ENCODE measurements around the gene CACNA2D3.

CACNA2D3 gene

GRCh38 chr3:54486317-54486716, 364.0 kb downstream of the CACNA2D3 start:
- TF ChIP-seq FOXP2 (optimal IDR thresholded peaks at IDR 0.05; ENCODE audit: borderline replicate concordance, extremely low read depth, extremely low read length, insufficient read depth) (no peak), POLR2AphosphoS5 (IDR thresholded peaks at IDR 0.05; ENCODE audit: low read depth, low read length) (no peak), SIN3A (IDR thresholded peaks at IDR 0.05; ENCODE audit: borderline replicate concordance, insufficient read depth, low read length) (no peak), TAF1 (IDR thresholded peaks at IDR 0.05; ENCODE audit: borderline replicate concordance, insufficient read depth, low read length) (no peak), REST (IDR thresholded peaks at IDR 0.05; ENCODE audit: insufficient read depth in 1 of 2, low read depth in 2 of 2, low read length in 2 of 2) (no peak)

GRCh38 chr3:54488297-54488696, 365.9 kb downstream of the CACNA2D3 start:
- TF ChIP-seq TAF1 (IDR thresholded peaks at IDR 0.05; ENCODE audit: borderline replicate concordance, insufficient read depth, low read length) (no peak), FOXP2 (optimal IDR thresholded peaks at IDR 0.05; ENCODE audit: borderline replicate concordance, extremely low read depth, extremely low read length, insufficient read depth) (no peak), SIN3A (IDR thresholded peaks at IDR 0.05; ENCODE audit: borderline replicate concordance, insufficient read depth, low read length) (no peak), REST (IDR thresholded peaks at IDR 0.05; ENCODE audit: insufficient read depth in 1 of 2, low read depth in 2 of 2, low read length in 2 of 2) (no peak), POLR2AphosphoS5 (IDR thresholded peaks at IDR 0.05; ENCODE audit: low read depth, low read length) (no peak)

GRCh38 chr3:54494209-54494608, 371.9 kb downstream of the CACNA2D3 start:
- TF ChIP-seq REST (IDR thresholded peaks at IDR 0.05; ENCODE audit: insufficient read depth in 1 of 2, low read depth in 2 of 2, low read length in 2 of 2) (no peak), TAF1 (IDR thresholded peaks at IDR 0.05; ENCODE audit: borderline replicate concordance, insufficient read depth, low read length) (no peak), POLR2AphosphoS5 (IDR thresholded peaks at IDR 0.05; ENCODE audit: low read depth, low read length) (no peak), FOXP2 (optimal IDR thresholded peaks at IDR 0.05; ENCODE audit: borderline replicate concordance, extremely low read depth, extremely low read length, insufficient read depth) (no peak), SIN3A (IDR thresholded peaks at IDR 0.05; ENCODE audit: borderline replicate concordance, insufficient read depth, low read length) (no peak)

GRCh38 chr3:54506603-54507002, 384.3 kb downstream of the CACNA2D3 start:
- no peak for TF ChIP-seq POLR2AphosphoS5 (IDR thresholded peaks at IDR 0.05; ENCODE audit: low read depth, low read length)
- no peak for TF ChIP-seq FOXP2 (optimal IDR thresholded peaks at IDR 0.05; ENCODE audit: borderline replicate concordance, extremely low read depth, extremely low read length, insufficient read depth)
- TF ChIP-seq SIN3A (IDR thresholded peaks at IDR 0.05; ENCODE audit: borderline replicate concordance, insufficient read depth, low read length) = no peak
- no peak for TF ChIP-seq REST (IDR thresholded peaks at IDR 0.05; ENCODE audit: insufficient read depth in 1 of 2, low read depth in 2 of 2, low read length in 2 of 2)
- no peak for TF ChIP-seq TAF1 (IDR thresholded peaks at IDR 0.05; ENCODE audit: borderline replicate concordance, insufficient read depth, low read length)
